ENCODE results near the gene PA2G4.
"Not testable (repeated sequence)": the region's sequence is repeated elsewhere in the genome, so short reads cannot be mapped to it uniquely, and the experiment has no call there.

Gene PA2G4

GRCh38 chr12:56101045-56101444 is 3.3 kb upstream of the PA2G4 start:
- DNase-seq, result no peak

- DNase-seq, result no peak
Measured at GRCh38 chr12:56102683-56103065, 1.7 kb upstream of the PA2G4 start.

GRCh38 chr12:56103066-56103711 is 1.2 kb upstream of the PA2G4 start:
- no peak for DNase-seq

- no peak for DNase-seq
Measured at GRCh38 chr12:56103823-56104108, 593 bp upstream of the PA2G4 start.

DNA sequence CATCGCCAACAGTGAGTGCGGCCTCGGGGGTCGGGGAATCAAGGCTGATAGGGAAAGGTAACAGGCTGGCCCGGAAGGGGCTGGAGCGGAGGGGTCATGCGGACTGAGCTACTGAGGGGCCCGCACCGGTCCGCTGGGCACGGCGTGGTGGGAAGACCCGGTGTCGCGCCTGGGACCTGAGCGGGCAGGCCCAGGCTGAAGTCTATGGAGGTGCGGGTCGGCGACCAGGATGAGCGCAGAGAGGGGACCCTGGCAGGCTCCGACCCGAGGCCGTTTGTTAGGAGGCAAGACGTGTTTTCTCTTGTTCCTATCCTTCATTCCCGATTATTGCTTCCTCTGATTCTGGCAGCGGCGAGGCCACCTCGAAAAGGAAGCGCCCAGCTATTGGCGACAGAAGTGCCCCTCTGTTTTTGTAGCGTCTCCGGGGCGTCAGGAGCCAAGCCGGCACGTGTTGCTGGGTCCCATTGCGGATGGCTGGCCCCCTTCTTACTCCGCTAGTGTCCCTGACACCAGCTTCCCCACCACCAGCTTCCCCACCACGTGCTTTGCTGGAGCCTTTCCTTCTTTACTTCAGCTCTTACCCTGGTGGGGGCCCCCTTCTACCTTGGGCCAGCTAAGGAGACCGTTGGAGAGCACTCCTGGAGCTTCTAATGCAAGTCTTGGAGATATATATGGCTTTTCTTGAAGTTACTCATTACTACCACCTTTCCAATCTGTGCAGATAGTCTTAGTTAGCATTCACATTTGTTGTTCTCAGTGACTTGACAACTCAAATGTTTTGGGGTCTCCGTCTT is 653 bp downstream of the PA2G4 start:
- peak; percentile 21 for DNase-seq

- no peak for DNase-seq
Measured at GRCh38 chr12:56105609-56105902, 1.2 kb downstream of the PA2G4 start.

GRCh38 chr12:56107242-56107641 is 2.9 kb downstream of the PA2G4 start:
- DNase-seq, result no peak

- no peak for DNase-seq
Measured at GRCh38 chr12:56110571-56110970, 6.2 kb downstream of the PA2G4 start.

GRCh38 chr12:56114084-56114483 is 9.7 kb downstream of the PA2G4 start:
- no peak for DNase-seq

GRCh38 chr12:56115329-56115728 is 11.0 kb downstream of the PA2G4 start:
- DNase-seq, result peak; percentile 15

- peak; percentile 94 for DNase-seq
Measured at GRCh38 chr12:56116267-56117081, 12.1 kb downstream of the PA2G4 start, which contains the start of gene RPL41. Gene RPL41, plus strand, starts transcription at chr12:56116633.

DNA sequence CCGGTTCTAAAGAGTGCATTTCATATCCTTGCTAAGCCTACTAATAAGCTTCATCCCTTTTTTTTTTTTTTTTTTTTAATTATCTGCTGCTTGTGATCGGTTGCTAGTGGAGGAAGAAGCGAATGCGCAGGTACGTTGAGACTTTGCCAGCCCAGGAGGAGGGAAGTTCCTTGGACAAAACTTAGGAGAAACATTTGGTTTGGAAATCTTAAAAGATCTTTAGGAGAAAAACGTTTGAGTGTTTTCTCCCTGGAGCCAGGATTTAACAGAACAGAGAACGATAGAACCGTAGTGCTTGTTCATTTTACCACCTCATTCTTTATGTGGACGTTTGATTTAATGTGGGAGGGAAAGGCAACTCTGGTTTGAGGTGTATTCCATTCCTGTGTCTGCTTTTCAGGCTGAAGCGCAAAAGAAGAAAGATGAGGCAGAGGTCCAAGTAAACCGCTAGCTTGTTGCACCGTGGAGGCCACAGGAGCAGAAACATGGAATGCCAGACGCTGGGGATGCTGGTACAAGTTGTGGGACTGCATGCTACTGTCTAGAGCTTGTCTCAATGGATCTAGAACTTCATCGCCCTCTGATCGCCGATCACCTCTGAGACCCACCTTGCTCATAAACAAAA is 12.8 kb downstream of the PA2G4 start:
- DNase-seq, result not testable (repeated sequence)

DNA sequence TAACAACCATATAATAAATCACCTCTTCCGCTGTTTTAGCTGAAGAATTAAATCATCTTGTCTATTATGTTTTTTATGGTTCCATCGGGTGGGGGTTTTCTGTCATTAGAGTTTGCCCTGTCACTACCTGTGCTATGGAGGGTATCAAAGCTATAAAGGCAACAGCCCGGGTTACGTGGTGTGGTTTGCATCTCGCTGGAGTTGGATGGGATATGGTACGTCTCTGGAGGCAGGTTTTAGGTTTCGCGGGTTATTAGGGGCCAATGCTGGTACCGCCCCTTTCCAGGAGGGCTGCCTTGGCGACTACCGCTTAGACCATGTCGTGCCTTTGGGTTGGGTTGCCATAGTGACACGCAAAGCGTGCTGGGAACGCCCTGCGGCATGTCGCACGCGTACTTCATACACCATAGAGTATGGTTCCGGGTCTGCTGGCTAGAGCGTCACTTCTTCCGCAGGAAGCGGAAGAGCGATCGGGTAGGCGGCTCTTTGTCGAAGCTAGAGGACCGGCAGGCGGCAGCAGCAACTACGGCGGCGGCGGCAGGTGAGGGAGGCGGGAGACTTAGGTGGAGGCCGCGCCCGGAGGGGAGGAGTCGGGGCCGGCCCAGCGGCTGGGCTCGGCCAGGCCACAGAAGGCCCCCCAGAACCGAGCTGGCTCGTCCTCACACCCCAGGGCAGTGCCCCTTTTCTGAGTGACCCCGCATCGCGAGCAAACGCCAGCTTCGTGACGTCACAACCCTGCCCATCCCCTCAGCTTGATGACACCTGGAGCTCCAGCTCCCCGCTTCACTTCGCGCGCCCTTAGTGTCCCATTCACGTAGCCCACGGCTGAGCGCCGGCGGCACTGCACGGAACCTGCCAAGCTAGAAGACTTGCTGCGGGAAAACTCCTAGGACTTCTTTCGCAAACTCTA is 13.7 kb downstream of the PA2G4 start, which contains the start of gene ZC3H10:
ZC3H10 (plus strand) TSS at position 489 of the 910 bp plus-strand sequence. CDS start 2,297 bp downstream, outside the sequence.
- peak; percentile 99 for DNase-seq

DNA sequence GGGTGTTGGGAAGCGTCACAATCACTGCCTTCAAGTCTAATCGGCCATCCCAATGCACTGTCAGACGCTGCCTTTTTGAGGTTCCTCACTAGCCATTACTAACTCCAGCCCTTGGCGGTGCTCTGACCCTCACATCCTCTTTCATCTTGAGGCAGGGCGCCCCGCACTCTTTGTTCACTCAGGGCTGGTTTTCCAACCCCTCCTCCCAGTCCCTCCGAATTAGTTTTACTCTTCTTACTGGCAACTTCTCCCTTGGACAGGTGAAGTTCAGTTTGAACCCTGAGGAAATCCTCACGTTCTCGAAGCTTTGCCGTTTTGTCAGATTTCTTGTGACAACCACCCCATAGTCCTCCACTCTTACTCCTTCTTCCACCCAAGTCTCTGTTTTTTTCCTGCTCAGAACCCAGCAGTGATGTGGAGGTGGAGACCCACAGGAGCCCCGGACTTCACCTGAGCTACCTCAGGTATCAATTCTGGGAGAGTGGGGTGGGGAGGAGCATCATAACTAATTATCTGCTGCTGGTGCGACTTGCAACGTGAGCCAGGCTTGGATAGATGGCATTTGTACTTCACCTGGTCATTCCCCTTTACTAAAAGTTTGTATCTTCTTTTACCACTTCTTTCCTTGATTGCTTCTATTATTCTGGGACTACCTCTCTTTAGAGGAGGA is 14.5 kb downstream of the PA2G4 start:
- DNase-seq, result no peak

DNA sequence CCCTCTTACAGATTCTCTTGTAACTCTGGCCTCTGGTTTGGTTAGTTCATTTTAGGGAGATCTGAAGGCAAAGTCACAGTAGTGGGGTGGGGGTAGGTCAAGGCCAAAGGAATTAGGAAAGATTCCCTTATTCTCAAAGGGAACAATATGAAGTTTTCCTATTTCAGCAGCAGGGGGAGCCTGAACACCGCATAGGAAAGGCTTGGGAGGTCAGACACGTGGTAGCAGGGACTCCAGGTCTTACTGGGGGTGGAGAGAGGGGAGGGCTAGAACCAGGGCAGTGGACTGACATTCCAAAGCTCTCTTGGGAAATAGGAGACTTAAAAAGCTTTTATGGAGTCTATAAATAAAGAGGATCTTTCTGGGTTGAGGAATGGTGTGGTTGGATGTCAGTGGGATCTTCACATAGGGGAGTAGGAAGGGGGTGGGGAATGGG is 15.0 kb downstream of the PA2G4 start:
- peak; percentile 97 for DNase-seq

- no peak for DNase-seq
Measured at GRCh38 chr12:56120158-56120846, 15.9 kb downstream of the PA2G4 start.

- no peak for DNase-seq
Measured at GRCh38 chr12:56121204-56121870, 17.0 kb downstream of the PA2G4 start.

DNA sequence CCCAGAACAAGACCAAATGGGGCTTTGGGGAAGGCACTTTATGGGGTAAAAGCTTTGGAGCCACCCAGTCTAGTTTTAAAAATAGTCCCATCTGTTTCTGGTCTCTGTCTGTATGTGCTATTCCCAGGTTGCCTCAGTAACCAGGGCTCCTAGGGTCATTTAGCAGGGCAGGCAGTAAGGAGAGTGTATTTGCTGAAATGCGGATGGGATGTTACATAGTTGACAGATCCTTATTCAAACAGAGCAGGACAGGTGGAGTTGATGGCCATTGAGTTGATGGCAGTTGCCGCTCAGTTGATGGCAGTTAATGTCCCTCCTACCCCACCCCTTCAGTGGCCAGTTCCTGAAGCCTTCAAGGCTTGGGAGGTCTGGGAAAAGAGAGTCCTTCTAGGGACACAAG is 18.3 kb downstream of the PA2G4 start:
- no peak for DNase-seq

GRCh38 chr12:56124133-56124532 is 19.8 kb downstream of the PA2G4 start:
- DNase-seq, result no peak

GRCh38 chr12:56126732-56127239 is 22.4 kb downstream of the PA2G4 start:
- DNase-seq, result no peak

Data from fibroblast of skin of back (primary cell).